Measurements from ENCODE around the gene TKTL1. TPM values are rescaled to one million over a fixed set of nuclear protein-coding genes. Genes with fewer than 3 reads are reported as not detected.
A peak's percentile ranks its signal among the peaks of the same experiment; 100 is the strongest.

The TKTL1 gene
- total and polyA plus RNA-seq, 8 donors, result not detected

GRCh38 chrX:154313147-154313546, 17.6 kb downstream of the TKTL1 start:
- ATAC-seq, result no peak
- Histone ChIP-seq H3K4me1 (no peaks in the 10 kb centered on the region), H3K27ac (no peak overlapping the region), H3K36me3 (no peaks in the 10 kb centered on the region), H3K9me3 (no peaks in the 10 kb centered on the region), H3K27me3 (peaks cover 0 to 11% (median 0%) of the 10 kb centered on the region in 4 donors), H3K4me3 (no peak overlapping the region)
- no peak for DNase-seq
- no peak for FAIRE-seq
- intact Hi-C loops (cut with DNase I), result no loop called here
- TF ChIP-seq, protein P1, sequence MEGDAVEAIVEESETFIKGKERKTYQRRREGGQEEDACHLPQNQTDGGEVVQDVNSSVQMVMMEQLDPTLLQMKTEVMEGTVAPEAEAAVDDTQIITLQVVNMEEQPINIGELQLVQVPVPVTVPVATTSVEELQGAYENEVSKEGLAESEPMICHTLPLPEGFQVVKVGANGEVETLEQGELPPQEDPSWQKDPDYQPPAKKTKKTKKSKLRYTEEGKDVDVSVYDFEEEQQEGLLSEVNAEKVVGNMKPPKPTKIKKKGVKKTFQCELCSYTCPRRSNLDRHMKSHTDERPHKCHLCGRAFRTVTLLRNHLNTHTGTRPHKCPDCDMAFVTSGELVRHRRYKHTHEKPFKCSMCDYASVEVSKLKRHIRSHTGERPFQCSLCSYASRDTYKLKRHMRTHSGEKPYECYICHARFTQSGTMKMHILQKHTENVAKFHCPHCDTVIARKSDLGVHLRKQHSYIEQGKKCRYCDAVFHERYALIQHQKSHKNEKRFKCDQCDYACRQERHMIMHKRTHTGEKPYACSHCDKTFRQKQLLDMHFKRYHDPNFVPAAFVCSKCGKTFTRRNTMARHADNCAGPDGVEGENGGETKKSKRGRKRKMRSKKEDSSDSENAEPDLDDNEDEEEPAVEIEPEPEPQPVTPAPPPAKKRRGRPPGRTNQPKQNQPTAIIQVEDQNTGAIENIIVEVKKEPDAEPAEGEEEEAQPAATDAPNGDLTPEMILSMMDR (IDR thresholded peaks at IDR 0.05), result no peak
- WGBS, 2 donors, result 79 to 86% methylated on average over 5 of the region's 5 CpGs

DNA sequence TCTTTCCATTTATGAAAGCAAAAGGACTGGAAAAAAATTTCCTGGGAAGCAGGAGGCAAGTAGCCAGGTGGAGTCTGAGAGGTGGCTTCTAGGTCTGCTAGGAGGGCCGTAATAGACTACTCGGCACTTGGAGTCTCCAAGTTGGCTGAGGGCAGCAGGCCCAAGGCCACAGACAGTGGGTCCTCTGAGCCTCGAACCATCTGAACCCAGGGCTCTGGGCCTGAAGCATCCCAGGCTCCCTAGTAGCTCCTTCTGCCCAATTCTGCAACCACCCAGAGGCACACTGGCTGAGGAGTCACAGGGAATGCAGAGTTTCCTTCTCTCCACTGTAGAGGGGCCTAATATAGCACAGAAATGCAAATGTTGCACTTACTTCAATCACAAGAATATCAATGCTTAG, 19.8 kb downstream of the TKTL1 start:
- H3K27me3 ChIP-seq, result peaks cover 0 to 11% (median 0%) of the 10 kb centered on the region in 4 donors

DNA sequence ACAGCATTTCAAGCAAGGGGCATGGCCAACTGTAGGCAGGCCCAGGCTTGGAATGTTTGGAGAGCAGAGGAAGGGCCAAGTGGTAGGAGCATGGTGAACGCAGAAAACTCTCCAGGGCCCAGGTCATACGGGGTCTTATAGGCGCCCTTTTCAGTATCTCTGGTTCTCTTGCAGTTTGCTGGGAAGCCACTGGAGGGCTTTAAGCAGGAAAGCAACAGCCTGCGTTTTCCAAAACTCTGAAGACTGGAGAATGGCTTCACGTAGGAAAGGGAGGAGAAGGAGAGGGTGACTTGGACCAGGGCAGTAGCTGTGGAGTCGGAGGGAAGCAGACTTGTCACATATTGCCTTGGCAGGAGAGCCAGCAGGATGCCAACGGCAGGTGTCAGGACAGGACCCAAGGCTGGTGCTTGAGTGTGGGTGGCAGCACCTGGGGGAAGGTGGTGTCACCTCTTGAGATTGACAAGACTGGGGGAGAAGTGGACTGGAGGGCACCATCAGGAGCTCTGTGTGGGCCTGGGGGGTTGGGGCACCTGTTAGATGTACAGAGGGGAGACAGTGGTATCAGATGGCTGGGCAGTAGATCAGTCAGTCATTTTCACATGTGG, 21.9 kb downstream of the TKTL1 start:
- peaks cover 0 to 18% (median 0%) of the 10 kb centered on the region in 4 donors for H3K27me3 ChIP-seq
- H3K9me3 ChIP-seq, result no peaks in the 10 kb centered on the region
- no peak for FAIRE-seq
- peak in 1 of 6 donors; percentile 23 for DNase-seq
- ATAC-seq, result peak in 3 of 4 donors; percentile 37 to 73 (median 50)
- H3K4me1 ChIP-seq, result no peaks in the 10 kb centered on the region
- H3K36me3 ChIP-seq, result no peaks in the 10 kb centered on the region
- intact Hi-C loops (cut with DNase I), result no loop called here
- H3K4me3 ChIP-seq, result no peak overlapping the region
- TF ChIP-seq, protein P1 (IDR thresholded peaks at IDR 0.05), result peak in 2 of 4 donors; percentile 11 to 25
- 5 to 27% methylated on average over 7 of the region's 7 CpGs for WGBS, 2 donors
- no peak overlapping the region for H3K27ac ChIP-seq

More for the DNA sequence above, 19.8 kb downstream of the TKTL1 start:
- FAIRE-seq, result no peak
- Histone ChIP-seq H3K4me1 (no peaks in the 10 kb centered on the region), H3K27ac (no peak overlapping the region), H3K4me3 (no peak overlapping the region), H3K36me3 (no peaks in the 10 kb centered on the region), H3K9me3 (no peaks in the 10 kb centered on the region)
- no peak for DNase-seq
- TF ChIP-seq, protein P1 (IDR thresholded peaks at IDR 0.05), result no peak
- intact Hi-C loops (cut with DNase I), result no loop called here
- no peak for ATAC-seq
- WGBS, 2 donors, result 66 to 74% methylated on average over 3 of the region's 3 CpGs

- TF ChIP-seq, protein P1 (IDR thresholded peaks at IDR 0.05), result no peak
- no peaks in the 10 kb centered on the region for H3K36me3 ChIP-seq
- H3K4me3 ChIP-seq, result no peak overlapping the region
- ATAC-seq (no peak), FAIRE-seq (no peak), DNase-seq (no peak)
- H3K27ac ChIP-seq, result no peak overlapping the region
- no peaks in the 10 kb centered on the region for H3K4me1 ChIP-seq
- H3K27me3 ChIP-seq, result peaks cover 0 to 13% (median 0%) of the 10 kb centered on the region in 4 donors
- intact Hi-C loops (cut with DNase I), result no loop called here
- H3K9me3 ChIP-seq, result no peaks in the 10 kb centered on the region
- 68 to 77% methylated on average over 11 of the region's 11 CpGs for WGBS, 2 donors
These were observed 24.8 kb downstream of the TKTL1 start for GRCh38 chrX:154320406-154320805.

- TF ChIP-seq, protein P1 (IDR thresholded peaks at IDR 0.05), result no peak
- 64 to 66% methylated on average over 7 of the region's 7 CpGs for WGBS, 2 donors
- ATAC-seq (no peak), FAIRE-seq (no peak), DNase-seq (no peak)
- no peaks in the 10 kb centered on the region for H3K4me1 ChIP-seq
- H3K4me3 ChIP-seq, result no peak overlapping the region
- H3K36me3 ChIP-seq, result no peaks in the 10 kb centered on the region
- no peak overlapping the region for H3K27ac ChIP-seq
- intact Hi-C loops (cut with DNase I), result no loop called here
- peaks cover 0 to 13% (median 0%) of the 10 kb centered on the region in 4 donors for H3K27me3 ChIP-seq
- H3K9me3 ChIP-seq, result no peaks in the 10 kb centered on the region
These were observed 25.6 kb downstream of the TKTL1 start for GRCh38 chrX:154321152-154321551.
